ENCODE results near the gene NDUFV3. TPM values are rescaled to one million over a fixed set of nuclear protein-coding genes. Genes with fewer than 3 reads are reported as not detected.

Gene NDUFV3
- total and polyA plus RNA-seq, 4 donors: 17.7 to 45.1 (median 28.2) TPM

DNA sequence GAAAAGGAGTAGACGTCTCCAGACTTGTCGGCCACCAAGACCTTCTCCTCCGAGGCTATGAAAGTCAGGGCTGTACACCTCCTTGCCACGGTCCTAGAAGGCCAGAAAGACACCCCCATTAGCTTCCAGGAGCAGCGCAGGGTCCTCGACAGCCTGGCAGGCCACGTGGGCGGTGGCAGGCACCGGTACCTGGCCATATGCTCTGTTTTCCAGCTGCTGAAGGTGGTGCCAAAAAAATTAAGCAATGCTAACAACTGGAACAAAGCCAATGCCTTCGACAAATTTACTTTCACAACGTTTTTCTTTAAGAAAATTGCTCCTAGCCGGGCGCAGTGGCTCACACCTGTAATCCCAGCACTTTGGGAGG is 29.6 kb upstream of the NDUFV3 start:
- TF ChIP-seq, protein P1, sequence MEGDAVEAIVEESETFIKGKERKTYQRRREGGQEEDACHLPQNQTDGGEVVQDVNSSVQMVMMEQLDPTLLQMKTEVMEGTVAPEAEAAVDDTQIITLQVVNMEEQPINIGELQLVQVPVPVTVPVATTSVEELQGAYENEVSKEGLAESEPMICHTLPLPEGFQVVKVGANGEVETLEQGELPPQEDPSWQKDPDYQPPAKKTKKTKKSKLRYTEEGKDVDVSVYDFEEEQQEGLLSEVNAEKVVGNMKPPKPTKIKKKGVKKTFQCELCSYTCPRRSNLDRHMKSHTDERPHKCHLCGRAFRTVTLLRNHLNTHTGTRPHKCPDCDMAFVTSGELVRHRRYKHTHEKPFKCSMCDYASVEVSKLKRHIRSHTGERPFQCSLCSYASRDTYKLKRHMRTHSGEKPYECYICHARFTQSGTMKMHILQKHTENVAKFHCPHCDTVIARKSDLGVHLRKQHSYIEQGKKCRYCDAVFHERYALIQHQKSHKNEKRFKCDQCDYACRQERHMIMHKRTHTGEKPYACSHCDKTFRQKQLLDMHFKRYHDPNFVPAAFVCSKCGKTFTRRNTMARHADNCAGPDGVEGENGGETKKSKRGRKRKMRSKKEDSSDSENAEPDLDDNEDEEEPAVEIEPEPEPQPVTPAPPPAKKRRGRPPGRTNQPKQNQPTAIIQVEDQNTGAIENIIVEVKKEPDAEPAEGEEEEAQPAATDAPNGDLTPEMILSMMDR (IDR thresholded peaks at IDR 0.05; ENCODE audit: control extremely low read depth, extremely low read depth): no peak
- Histone ChIP-seq H3K4me3 (no peak overlapping the region), H3K36me3 (ENCODE audit: control insufficient read depth in 4 of 4, insufficient read depth in 4 of 4, low read length in 4 of 4) (peaks cover 5 to 62% (median 13%) of the 10 kb centered on the region in 4 donors), H3K4me1 (ENCODE audit: control insufficient read depth in 5 of 5, insufficient read depth in 5 of 5, low read length in 5 of 5) (peaks cover 0 to 3% (median 0%) of the 10 kb centered on the region in 5 donors), H3K27me3 (ENCODE audit: control insufficient read depth in 3 of 3, insufficient read depth in 3 of 3, low read length in 2 of 3) (no peaks in the 10 kb centered on the region), H3K9me3 (ENCODE audit: control insufficient read depth in 4 of 4, insufficient read depth in 3 of 4, low read length in 3 of 4) (no peaks in the 10 kb centered on the region), H3K9ac (ENCODE audit: insufficient read depth in 1 of 2, low read length in 2 of 2) (no peak overlapping the region), H3K27ac (ENCODE audit: low read depth in 1 of 2, low read length in 1 of 2) (no peak overlapping the region)
- WGBS, 2 donors: 73 to 79% methylated on average over 13 of the region's 13 CpGs
- no peak for DNase-seq
- ATAC-seq (ENCODE audit: insufficient read depth, low FRiP score): no peak

DNA sequence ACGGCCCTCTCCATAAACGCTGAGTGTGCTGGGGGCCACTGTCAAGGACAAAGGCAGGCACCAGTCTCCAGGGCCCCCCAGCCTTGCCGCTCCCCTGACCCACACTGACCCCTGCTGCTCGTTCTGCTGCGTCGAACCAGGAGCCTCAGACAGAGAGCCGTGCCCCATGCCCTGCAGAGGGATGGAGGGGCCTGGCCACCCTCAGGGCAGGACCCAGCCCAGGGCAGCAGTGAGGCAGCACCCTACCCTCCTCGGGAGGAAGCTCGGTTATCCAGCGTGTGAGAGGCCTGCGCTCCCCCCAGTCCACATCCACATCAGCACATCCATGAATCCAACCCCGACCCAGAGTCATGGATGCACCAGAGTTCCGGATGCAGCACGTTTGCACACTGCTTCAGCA is 28.8 kb upstream of the NDUFV3 start:
- ATAC-seq (ENCODE audit: insufficient read depth, low FRiP score): no peak
- no peak overlapping the region for H3K4me3 ChIP-seq
- no peaks in the 10 kb centered on the region for H3K27me3 ChIP-seq (ENCODE audit: control insufficient read depth in 3 of 3, insufficient read depth in 3 of 3, low read length in 2 of 3)
- no peak overlapping the region for H3K9ac ChIP-seq (ENCODE audit: insufficient read depth in 1 of 2, low read length in 2 of 2)
- 90 to 94% methylated on average over 14 of the region's 14 CpGs for WGBS, 2 donors
- DNase-seq: no peak
- peaks cover 11 to 63% (median 18%) of the 10 kb centered on the region in 4 donors for H3K36me3 ChIP-seq (ENCODE audit: control insufficient read depth in 4 of 4, insufficient read depth in 4 of 4, low read length in 4 of 4)
- TF ChIP-seq, protein P1 (IDR thresholded peaks at IDR 0.05; ENCODE audit: control extremely low read depth, extremely low read depth): no peak
- H3K9me3 ChIP-seq (ENCODE audit: control insufficient read depth in 4 of 4, insufficient read depth in 3 of 4, low read length in 3 of 4): no peaks in the 10 kb centered on the region
- H3K27ac ChIP-seq (ENCODE audit: low read depth in 1 of 2, low read length in 1 of 2): no peak overlapping the region
- H3K4me1 ChIP-seq (ENCODE audit: control insufficient read depth in 5 of 5, insufficient read depth in 5 of 5, low read length in 5 of 5): peaks cover 0 to 3% (median 0%) of the 10 kb centered on the region in 5 donors

DNA sequence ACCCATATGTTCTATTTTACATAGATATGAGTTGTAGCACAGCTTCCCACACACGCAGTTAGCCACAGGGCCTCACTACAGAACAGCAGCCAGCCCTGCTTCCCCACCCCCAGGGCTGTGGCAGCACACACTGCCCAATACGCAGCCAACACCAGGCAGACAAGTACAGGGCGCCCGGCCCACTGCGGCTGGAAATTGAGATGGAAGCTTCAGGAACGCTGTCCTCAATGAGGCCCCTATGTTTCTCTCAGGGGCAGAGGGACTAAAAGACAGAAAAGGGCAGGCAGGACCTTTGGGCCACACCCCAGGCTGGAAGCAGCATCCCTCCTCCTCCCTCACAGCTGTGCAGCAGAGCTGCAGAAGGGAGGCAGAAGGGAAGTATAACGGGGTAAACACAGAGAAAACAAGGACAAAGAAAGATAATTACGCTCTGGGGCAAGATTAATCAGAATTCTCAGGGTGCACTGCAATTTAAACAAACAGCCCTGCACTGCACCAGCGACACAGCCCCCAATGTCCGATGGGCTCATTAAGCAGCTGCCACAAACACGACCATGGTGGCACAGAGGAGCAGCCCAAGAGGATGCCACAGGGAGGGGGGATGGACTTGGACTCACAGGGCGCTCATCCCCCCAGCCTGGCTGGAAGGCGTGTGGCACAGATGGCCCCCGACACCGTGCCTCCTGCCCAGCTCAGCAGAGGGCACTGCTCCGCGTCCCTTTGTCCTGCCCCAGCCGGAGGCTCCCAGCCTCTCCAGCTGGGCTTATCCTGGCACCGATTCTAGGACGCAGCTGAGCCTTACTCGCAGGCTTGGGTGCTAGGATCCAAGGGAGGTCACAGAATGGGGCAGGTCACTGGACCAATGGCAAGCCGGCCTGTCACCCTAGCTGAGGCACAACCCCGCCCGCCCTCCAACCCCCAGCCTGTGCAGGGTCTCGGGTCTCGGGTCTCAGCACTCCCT is 28.0 kb upstream of the NDUFV3 start:
- Histone ChIP-seq H3K4me1 (ENCODE audit: control insufficient read depth in 5 of 5, insufficient read depth in 5 of 5, low read length in 5 of 5) (peaks cover 0 to 3% (median 0%) of the 10 kb centered on the region in 5 donors), H3K36me3 (ENCODE audit: control insufficient read depth in 4 of 4, insufficient read depth in 4 of 4, low read length in 4 of 4) (peaks cover 12 to 60% (median 20%) of the 10 kb centered on the region in 4 donors), H3K27ac (ENCODE audit: low read depth in 1 of 2, low read length in 1 of 2) (peak overlapping the region in 1 of 2 donors; percentile 26), H3K9me3 (ENCODE audit: control insufficient read depth in 4 of 4, insufficient read depth in 3 of 4, low read length in 3 of 4) (no peaks in the 10 kb centered on the region), H3K4me3 (no peak overlapping the region), H3K27me3 (ENCODE audit: control insufficient read depth in 3 of 3, insufficient read depth in 3 of 3, low read length in 2 of 3) (no peaks in the 10 kb centered on the region), H3K9ac (ENCODE audit: insufficient read depth in 1 of 2, low read length in 2 of 2) (no peak overlapping the region)
- TF ChIP-seq, protein P1 (IDR thresholded peaks at IDR 0.05; ENCODE audit: control extremely low read depth, extremely low read depth): no peak
- ATAC-seq (ENCODE audit: insufficient read depth, low FRiP score) (no peak), DNase-seq (no peak)
- 81 to 92% methylated on average over 26 of the region's 26 CpGs for WGBS, 2 donors
